ENCODE data around the gene ACP6.

Gene ACP6

DNA sequence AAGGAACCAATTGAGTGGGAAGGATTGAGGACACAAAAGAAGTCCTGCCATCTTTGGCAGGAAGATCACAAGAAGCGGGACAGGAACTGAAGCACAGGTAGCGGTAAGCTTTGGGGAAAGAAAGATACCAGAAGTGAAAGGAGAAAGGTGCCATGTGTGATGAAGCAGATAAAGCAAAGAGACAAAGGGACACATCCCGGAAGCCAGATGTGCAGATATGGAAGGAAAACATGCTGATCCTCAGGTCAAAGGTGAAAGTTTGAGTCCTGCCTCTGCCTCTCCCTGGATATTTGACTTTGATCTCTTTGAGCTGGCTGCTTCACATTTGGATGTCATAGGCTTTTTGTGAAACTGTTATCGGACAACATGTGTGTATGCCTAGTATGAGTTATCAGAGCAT, 34.0 kb downstream of the ACP6 start:
- no peak overlapping the region for H3K4me3 ChIP-seq (ENCODE audit: low read depth, low read length)
- TF ChIP-seq, protein P1, sequence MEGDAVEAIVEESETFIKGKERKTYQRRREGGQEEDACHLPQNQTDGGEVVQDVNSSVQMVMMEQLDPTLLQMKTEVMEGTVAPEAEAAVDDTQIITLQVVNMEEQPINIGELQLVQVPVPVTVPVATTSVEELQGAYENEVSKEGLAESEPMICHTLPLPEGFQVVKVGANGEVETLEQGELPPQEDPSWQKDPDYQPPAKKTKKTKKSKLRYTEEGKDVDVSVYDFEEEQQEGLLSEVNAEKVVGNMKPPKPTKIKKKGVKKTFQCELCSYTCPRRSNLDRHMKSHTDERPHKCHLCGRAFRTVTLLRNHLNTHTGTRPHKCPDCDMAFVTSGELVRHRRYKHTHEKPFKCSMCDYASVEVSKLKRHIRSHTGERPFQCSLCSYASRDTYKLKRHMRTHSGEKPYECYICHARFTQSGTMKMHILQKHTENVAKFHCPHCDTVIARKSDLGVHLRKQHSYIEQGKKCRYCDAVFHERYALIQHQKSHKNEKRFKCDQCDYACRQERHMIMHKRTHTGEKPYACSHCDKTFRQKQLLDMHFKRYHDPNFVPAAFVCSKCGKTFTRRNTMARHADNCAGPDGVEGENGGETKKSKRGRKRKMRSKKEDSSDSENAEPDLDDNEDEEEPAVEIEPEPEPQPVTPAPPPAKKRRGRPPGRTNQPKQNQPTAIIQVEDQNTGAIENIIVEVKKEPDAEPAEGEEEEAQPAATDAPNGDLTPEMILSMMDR (IDR thresholded peaks at IDR 0.05; ENCODE audit: low read depth, low read length): no peak

DNA sequence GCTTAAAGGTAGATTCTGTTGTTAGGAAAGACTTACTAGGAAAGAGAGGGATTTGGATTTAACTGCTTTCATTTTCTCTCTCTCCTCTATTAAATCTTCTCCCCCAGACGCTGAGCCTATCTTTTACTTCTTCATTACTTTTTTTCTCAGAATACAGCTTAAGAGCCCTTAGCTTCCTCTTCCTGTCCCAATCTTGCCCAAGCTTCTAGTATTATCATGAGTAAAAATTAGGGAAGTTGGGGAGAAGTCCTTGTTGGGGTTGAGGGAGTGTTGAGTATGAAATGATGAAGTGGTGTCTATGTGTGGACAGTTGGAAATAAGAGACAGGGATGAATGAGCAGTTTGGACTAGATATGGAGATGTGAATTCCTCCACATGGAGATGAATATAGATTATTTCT, 35.0 kb downstream of the ACP6 start:
- TF ChIP-seq, protein P1 (IDR thresholded peaks at IDR 0.05; ENCODE audit: low read depth, low read length): no peak
- no peak overlapping the region for H3K4me3 ChIP-seq (ENCODE audit: low read depth, low read length)

DNA sequence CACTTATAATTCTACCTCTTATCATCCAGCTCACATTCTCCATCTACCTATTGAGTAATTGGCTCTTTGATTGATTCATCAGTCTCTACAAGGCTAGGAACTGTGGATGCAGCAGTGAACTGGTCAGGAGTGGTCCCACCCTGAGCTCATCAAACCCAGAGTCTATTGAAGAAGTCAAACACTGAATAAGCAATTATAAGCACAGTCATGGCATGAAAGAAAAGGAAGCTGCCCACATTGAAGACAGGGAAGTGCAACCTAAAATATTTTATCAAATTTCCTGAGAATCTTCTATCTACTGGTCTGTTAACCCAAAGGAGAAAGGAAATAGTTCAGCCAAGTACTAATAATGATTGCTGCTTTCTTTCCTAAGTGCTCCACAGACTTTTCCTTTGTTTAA, 35.7 kb downstream of the ACP6 start:
- H3K4me3 ChIP-seq (ENCODE audit: low read depth, low read length): no peak overlapping the region
- TF ChIP-seq, protein P1 (IDR thresholded peaks at IDR 0.05; ENCODE audit: low read depth, low read length): no peak

DNA sequence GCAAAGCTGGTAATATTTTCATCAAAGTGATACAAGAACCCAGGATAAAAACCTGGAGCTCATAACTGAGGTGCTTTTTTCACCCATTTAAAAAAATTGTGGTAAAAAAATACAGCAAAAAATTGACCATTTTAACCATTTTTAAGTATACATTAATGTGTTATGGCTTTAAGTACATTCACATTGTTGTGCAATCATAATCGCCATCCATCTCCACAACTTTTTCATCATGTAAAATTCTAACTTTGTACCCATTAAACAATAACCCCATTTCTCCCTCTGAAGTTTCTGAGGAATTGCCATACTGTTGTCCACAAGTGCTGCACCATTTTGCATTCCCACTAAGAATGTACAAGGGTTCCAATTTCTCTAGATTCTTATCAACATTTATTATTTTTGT, 36.6 kb downstream of the ACP6 start:
- TF ChIP-seq, protein P1 (IDR thresholded peaks at IDR 0.05; ENCODE audit: low read depth, low read length): no peak
- no peak overlapping the region for H3K4me3 ChIP-seq (ENCODE audit: low read depth, low read length)

DNA sequence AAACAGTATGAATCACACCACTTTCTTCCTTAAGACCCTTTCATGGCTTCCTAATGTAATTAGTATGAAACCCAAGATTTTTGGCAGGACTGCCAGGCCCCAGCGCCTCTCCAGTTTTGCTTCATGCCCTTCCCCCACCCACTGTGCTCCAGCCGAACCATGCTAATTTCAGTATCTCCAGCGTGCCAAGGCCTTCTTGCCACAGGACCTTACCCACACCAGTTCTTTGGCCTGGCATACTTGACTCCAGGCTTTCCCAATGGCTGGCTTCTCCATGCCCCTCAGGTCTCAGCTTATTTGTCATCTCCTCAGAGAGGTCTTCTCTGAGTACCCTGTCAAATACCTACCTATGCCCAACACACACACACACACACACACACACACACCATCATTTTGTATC, 38.5 kb downstream of the ACP6 start:
- TF ChIP-seq, protein P1 (IDR thresholded peaks at IDR 0.05; ENCODE audit: low read depth, low read length): no peak
- no peak overlapping the region for H3K4me3 ChIP-seq (ENCODE audit: low read depth, low read length)

DNA sequence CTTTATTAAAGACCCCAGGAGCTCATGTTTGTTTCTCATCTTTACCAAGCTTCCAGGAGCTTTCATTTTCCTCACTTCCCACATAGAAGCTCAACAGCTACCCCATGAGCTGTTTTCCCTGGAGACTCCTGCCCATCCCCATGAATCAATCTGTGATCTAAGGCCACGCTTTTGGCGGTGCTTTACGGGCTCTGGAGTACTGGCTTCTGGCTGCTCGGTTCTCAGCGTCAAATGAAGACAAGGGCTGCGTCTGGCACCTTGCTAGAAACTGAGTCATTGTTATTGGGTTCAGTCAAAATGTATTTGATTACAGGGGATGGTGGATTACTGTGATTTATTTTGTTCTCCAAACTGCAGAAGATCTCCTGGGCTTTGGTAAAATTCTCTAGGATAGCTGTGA, 39.9 kb downstream of the ACP6 start:
- TF ChIP-seq, protein P1 (IDR thresholded peaks at IDR 0.05; ENCODE audit: low read depth, low read length): no peak

DNA sequence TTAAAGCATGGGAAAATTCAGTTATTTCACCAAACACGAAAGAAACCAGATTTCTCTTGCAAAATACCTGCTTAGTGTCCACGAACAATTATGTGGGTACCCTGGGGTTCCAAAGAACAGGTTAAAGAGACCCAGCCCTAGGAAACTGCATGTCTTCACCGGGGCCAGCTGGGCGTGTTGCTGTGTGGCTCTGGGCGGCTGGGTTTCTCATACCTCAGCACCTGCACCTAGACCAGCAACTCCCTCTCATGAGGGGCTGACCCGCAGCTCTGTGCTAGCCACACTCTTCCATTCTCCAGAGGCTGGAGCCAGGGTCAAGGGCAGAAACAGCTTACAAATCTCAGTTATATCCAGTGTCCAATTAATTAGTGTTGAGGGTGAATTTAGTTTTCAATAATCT, 40.3 kb downstream of the ACP6 start:
- TF ChIP-seq, protein P1 (IDR thresholded peaks at IDR 0.05; ENCODE audit: low read depth, low read length): no peak
- H3K4me3 ChIP-seq (ENCODE audit: low read depth, low read length): no peak overlapping the region

More for the DNA sequence above, 39.9 kb downstream of the ACP6 start:
- H3K4me3 ChIP-seq (ENCODE audit: low read depth, low read length): no peak overlapping the region

All from WI38 (cell line).